IMR-90 (cell line): ENCODE measurements around the gene KLF13. TPM values are rescaled to one million over a fixed set of nuclear protein-coding genes. Genes with fewer than 3 reads are reported as not detected.

Experiments used
- ATAC-seq: fragments of 200-7000 bp; cut with Tn5 transposase; 2 replicates; pipeline ENCODE4 v1.9.1; 2020; ENCODE audit warnings: low read depth, mild to moderate bottlenecking, moderate library complexity
- BruUV-seq: library from RNA; stranded (reverse); fragments of 400-500 nt; replicated peaks from 2 replicates; lab custom pipeline; 2021; lab: Mats Ljungman, UMichigan
- CTCF ChIA-PET: fragments of 300-600 bp; formaldehyde crosslinking; extraction: SDS; loops from one replicate; lab custom pipeline; 2021; ENCODE audit warnings: antibody characterized with exemption; lab: Yijun Ruan, JAX
- POLR2A ChIA-PET: fragments of 300-600 bp; sonication (Branson Sonifier 250); formaldehyde crosslinking; loops from one replicate; lab custom pipeline; 2022; ENCODE audit warnings: antibody characterized with exemption; ENCODE audit not compliant: unreplicated experiment; lab: Charles Lee
- DNase-seq: peaks from one replicate; pipeline ENCODE4 v3.0.0; 2013
- H2AFZ ChIP-seq: replicated peaks from 2 replicates; pipeline ENCODE3; 2013; ENCODE audit warnings: low read length, mild to moderate bottlenecking; ENCODE audit not compliant: poor library complexity
- H2AK5ac ChIP-seq: 2 replicates; pipeline ENCODE4 v1.6.1; 2013; ENCODE audit warnings: low read depth, low read length, inconsistent platforms
- H2AK9ac ChIP-seq: replicated peaks from 2 replicates; pipeline ENCODE3; 2013; ENCODE audit warnings: mild to moderate bottlenecking, low read depth, low read length, moderate library complexity; ENCODE audit not compliant: poor library complexity
- H2BK120ac ChIP-seq: 2 replicates; pipeline ENCODE4 v1.6.1; 2013; ENCODE audit warnings: low read depth, low read length, inconsistent platforms
- H2BK15ac ChIP-seq: 3 replicates; pipeline ENCODE4 v1.6.1; 2013; ENCODE audit warnings: low read depth, low read length, inconsistent platforms
- H2BK20ac ChIP-seq: 2 replicates; pipeline ENCODE4 v1.6.1; 2013; ENCODE audit warnings: low read depth, mild to moderate bottlenecking, inconsistent platforms, low read length, moderate library complexity
- H2BK5ac ChIP-seq: 2 replicates; pipeline ENCODE4 v1.6.1; 2013; ENCODE audit warnings: mild to moderate bottlenecking, low read depth, low read length, inconsistent platforms; ENCODE audit not compliant: poor library complexity, severe bottlenecking
- H3K14ac ChIP-seq: replicated peaks from 2 replicates; pipeline ENCODE4 v1.6.1; 2013; ENCODE audit warnings: low read depth, low read length, inconsistent platforms
- H3K18ac ChIP-seq: 2 replicates; pipeline ENCODE4 v1.6.1; 2013; ENCODE audit warnings: low read depth, low read length, control low read depth
- H3K23ac ChIP-seq: 2 replicates; pipeline ENCODE4 v1.6.1; 2013; ENCODE audit warnings: low read depth, low read length, inconsistent platforms
- H3K27ac ChIP-seq: 2 replicates; pipeline ENCODE4 v1.5.1; 2013; ENCODE audit warnings: mild to moderate bottlenecking, control low read depth, low read length; ENCODE audit not compliant: insufficient read depth
- H3K27me3 ChIP-seq: 2 replicates; pipeline ENCODE4 v1.6.1; 2013; ENCODE audit warnings: low read length; ENCODE audit not compliant: control insufficient read depth, insufficient read depth
- H3K36me3 ChIP-seq: 2 replicates; pipeline ENCODE4 v1.6.1; 2013; ENCODE audit warnings: low read length, mixed read lengths; ENCODE audit not compliant: control insufficient read depth, insufficient read depth
- H3K4ac ChIP-seq: 2 replicates; pipeline ENCODE4 v1.6.1; 2013; ENCODE audit warnings: low read depth, low read length, inconsistent platforms
- H3K4me1 ChIP-seq: 2 replicates; pipeline ENCODE4 v1.6.1; 2013; ENCODE audit warnings: low read length, mixed read lengths; ENCODE audit not compliant: control insufficient read depth, insufficient read depth
- H3K4me2 ChIP-seq: 2 replicates; pipeline ENCODE4 v1.6.1; 2013; ENCODE audit warnings: low read depth, mild to moderate bottlenecking, control low read depth, low read length, moderate library complexity
- H3K4me3 ChIP-seq: 2 replicates; pipeline ENCODE4 v1.5.1; 2013; ENCODE audit warnings: low read depth, mild to moderate bottlenecking, control low read depth, low read length, moderate library complexity; ENCODE audit not compliant: insufficient read depth
- H3K56ac ChIP-seq: 2 replicates; pipeline ENCODE4 v1.6.1; 2013; ENCODE audit warnings: low read length, inconsistent platforms; ENCODE audit not compliant: insufficient read depth; ENCODE audit errors: extremely low read depth
- H3K79me1 ChIP-seq, 2 experiments: 2 replicates each; pipeline ENCODE4 v1.6.1; 2013; ENCODE audit warnings: low read length in 2 of 2, inconsistent platforms in 1 of 2, low read depth in 1 of 2
- H3K9ac ChIP-seq: 2 replicates; pipeline ENCODE4 v1.6.1; 2013; ENCODE audit warnings: low read depth, low read length, control low read depth
- H3K9me1 ChIP-seq: 2 replicates; pipeline ENCODE4 v1.6.1; 2013; ENCODE audit warnings: low read length, inconsistent platforms; ENCODE audit not compliant: insufficient read depth
- H3K9me3 ChIP-seq: 2 replicates; pipeline ENCODE4 v1.6.1; 2013; ENCODE audit warnings: low read length; ENCODE audit not compliant: control insufficient read depth, insufficient read depth
- H4K20me1 ChIP-seq: 2 replicates; pipeline ENCODE4 v1.6.1; 2013; ENCODE audit warnings: low read length, inconsistent platforms; ENCODE audit not compliant: insufficient read depth
- H4K5ac ChIP-seq: 2 replicates; pipeline ENCODE4 v1.6.1; 2013; ENCODE audit warnings: mild to moderate bottlenecking, low read depth, low read length, control low read depth
- H4K8ac ChIP-seq, 2 experiments: 2 replicates each; pipeline ENCODE4 v1.6.1; 2013; ENCODE audit warnings: low read depth in 2 of 2, low read length in 2 of 2, control low read depth in 1 of 2, inconsistent platforms in 1 of 2
- H4K91ac ChIP-seq: 2 replicates; pipeline ENCODE4 v1.6.1; 2013; ENCODE audit warnings: low read depth, low read length, inconsistent platforms; ENCODE audit not compliant: insufficient read depth
- BHLHE40 ChIP-seq: fragments of 150-350 bp; IDR thresholded peaks from 2 replicates; pipeline ENCODE4 v1.6.1; 2016; ENCODE audit warnings: mild to moderate bottlenecking, low read depth, low read length
- CEBPB ChIP-seq: IDR thresholded peaks from 2 replicates; pipeline ENCODE4 v1.6.1; 2012; ENCODE audit warnings: low read depth, low read length, improper control_type of control experiment
- CHD1 ChIP-seq: IDR thresholded peaks from 2 replicates; pipeline ENCODE4 v1.6.1; 2012; ENCODE audit warnings: low read depth, low read length, improper control_type of control experiment
- ELK1 ChIP-seq: fragments of 150-350 bp; IDR thresholded peaks from 2 replicates; pipeline ENCODE4 v1.6.1; 2016; ENCODE audit warnings: low read depth, mild to moderate bottlenecking, low read length, moderate library complexity, borderline replicate concordance
- FOS ChIP-seq: fragments of 150-350 bp; IDR thresholded peaks from 2 replicates; pipeline ENCODE4 v1.6.1; 2016; ENCODE audit warnings: low read depth, low read length
- MXI1 ChIP-seq: IDR thresholded peaks from 2 replicates; pipeline ENCODE4 v1.6.1; 2012; ENCODE audit warnings: low read depth, mild to moderate bottlenecking, low read length, moderate library complexity, borderline replicate concordance
- NFE2L2 ChIP-seq: fragments of 150-350 bp; IDR thresholded peaks from 2 replicates; pipeline ENCODE4 v1.6.1; 2016; ENCODE audit warnings: low read depth, mild to moderate bottlenecking, low read length
- POLR2A ChIP-seq: IDR thresholded peaks from 2 replicates; pipeline ENCODE4 v1.6.1; 2012; ENCODE audit warnings: mild to moderate bottlenecking, low read depth, low read length
- RAD21 ChIP-seq: IDR thresholded peaks from 2 replicates; pipeline ENCODE4 v1.6.1; 2012; ENCODE audit warnings: low read length, improper control_type of control experiment
- RFX5 ChIP-seq: IDR thresholded peaks from 2 replicates; pipeline ENCODE4 v1.8.0; 2012; ENCODE audit warnings: low read depth, mild to moderate bottlenecking, low read length, moderate library complexity
- USF2 ChIP-seq: fragments of 150-350 bp; IDR thresholded peaks from 2 replicates; pipeline ENCODE4 v1.6.1; 2017; ENCODE audit warnings: mild to moderate bottlenecking, antibody characterized with exemption, low read length, low read depth
- WGBS, 2 experiments: methylation state at CpG; one replicate each; pipeline versions ENCODE4 v1.1.5 to v1.1.7; 2013; ENCODE audit warnings: missing lambda C conversion rate in 2 of 2; ENCODE audit not compliant: insufficient read length in 1 of 2; ENCODE audit errors: extremely low coverage in 2 of 2; 5-methylcytosine and 5-hydroxymethylcytosine counted together
- dilution Hi-C: fragments of 300-500 bp; cut with HindIII; formaldehyde crosslinking; loops from one replicate; pipeline ENCODE4 v1.14.3; 2018; ENCODE audit warnings: low sequenced_read_pairs; ENCODE audit not compliant: unreplicated experiment
- in situ Hi-C: fragments of 300-500 bp; cut with MboI; formaldehyde crosslinking; loops from 3 replicates; pipeline ENCODE4 v1.14.3; 2019; ENCODE audit warnings: low sequenced_read_pairs, inconsistent platforms, mixed read lengths
- intact Hi-C: fragments of 100-400 bp; cut with micrococcal nuclease; formaldehyde crosslinking; loops from 2 replicates; pipeline ENCODE4 v1.10.0; 2022
- polyA plus RNA-seq, 3 experiments: library from polyadenylated mRNA; depleted of rRNA; stranded (reverse); fragments of >200 nt; gene quantifications; 2 replicates each; pipeline ENCODE4 v1.2.3, GENCODE V29; 2012; ENCODE audit warnings: low replicate concordance in 1 of 3
- total RNA-seq: library from RNA; depleted of rRNA; stranded (reverse); fragments of >200 nt; gene quantifications from 2 replicates; pipeline ENCODE4 v1.2.3, GENCODE V29; 2012

KLF13 gene
- total and polyA plus RNA-seq, 2 of the 4 experiments (the other 2 are of a cell fraction) = 9.5 to 10.6 TPM

GRCh38 chr15:31295658-31296057 is 31.0 kb upstream of the KLF13 start:
- H3K9me3 ChIP-seq = no peaks in the 10 kb centered on the region
- no peak overlapping the region for H2BK120ac ChIP-seq
- no peak overlapping the region for H2AK9ac ChIP-seq
- H4K91ac ChIP-seq = no peak overlapping the region
- H3K4me2 ChIP-seq = no peak overlapping the region
- H2AK5ac ChIP-seq = no peak overlapping the region
- no peak overlapping the region for H3K14ac ChIP-seq
- no peak overlapping the region for H2BK5ac ChIP-seq
- dilution Hi-C loops (no loop called here), intact Hi-C loops (no loop called here), in situ Hi-C loops (no loop called here)
- H2BK20ac ChIP-seq = no peak overlapping the region
- no peak overlapping the region for H3K56ac ChIP-seq
- no peak overlapping the region for H3K27ac ChIP-seq
- ChIA-PET CTCF (no interaction called here), POLR2A (no interaction called here)
- H3K23ac ChIP-seq = no peak overlapping the region
- no peak overlapping the region for H3K18ac ChIP-seq
- H3K9ac ChIP-seq = no peak overlapping the region
- 100% methylated on average over 2 of the region's 8 CpGs; no CpG with 5 or more reads in 1 of the 2 experiments for WGBS, 2 experiments
- no peaks in the 10 kb centered on the region for H4K20me1 ChIP-seq
- no peaks in the 10 kb centered on the region; the same call in 1 of the 2 replicates for H3K4me1 ChIP-seq
- ATAC-seq (no peak), DNase-seq (no peak)
- no peak overlapping the region for H3K4ac ChIP-seq
- H2AFZ ChIP-seq = no peak overlapping the region
- no peaks in the 10 kb centered on the region for H3K36me3 ChIP-seq
- TF ChIP-seq RAD21 (no peak), POLR2A (no peak), NFE2L2 (no peak), ELK1 (no peak), FOS (no peak), RFX5 (no peak), USF2 (no peak), BHLHE40 (no peak), CEBPB (no peak), CHD1 (no peak), MXI1 (no peak)
- H2BK15ac ChIP-seq = no peak overlapping the region
- BruUV-seq = no TSS peak
- no peak overlapping the region for H3K4me3 ChIP-seq
- no peaks in the 10 kb centered on the region for H3K9me1 ChIP-seq
- no peak overlapping the region for H4K5ac ChIP-seq
- no peaks in the 10 kb centered on the region for H3K79me1 ChIP-seq
- H3K27me3 ChIP-seq = peaks cover 26% of the 10 kb centered on the region
- no peak overlapping the region for H4K8ac ChIP-seq
